Thoracic aorta (tissue), 2 donors: ENCODE measurements around the gene RALGPS2. TPM values are rescaled to one million over a fixed set of nuclear protein-coding genes. Genes with fewer than 3 reads are reported as not detected.
"Not testable (repeated sequence)": the region's sequence is repeated elsewhere in the genome, so short reads cannot be mapped to it uniquely, and the experiment has no call there.

Source experiments
- ATAC-seq: fragments of 150-250 bp; one replicate; pipeline ENCODE4 v1.8.0; 2017; ENCODE audit warnings: low read depth; ENCODE audit not compliant: insufficient number of reproducible peaks, low FRiP score
- DNase-seq: peaks from one replicate; pipeline ENCODE4 v3.0.0-alpha.2; 2020; ENCODE audit warnings: low spot score
- H3K27ac ChIP-seq, 2 donors: fragments of 200-600 bp; sonication (generic); 1 replicate in 1 of 2; 2 replicates in 1 of 2; pipeline ENCODE4 v1.5.1; 2016; ENCODE audit warnings: mild to moderate bottlenecking in 2 of 2, moderate library complexity in 2 of 2
- H3K27me3 ChIP-seq: fragments of 200-600 bp; sonication (generic); replicated peaks from 2 replicates; pipeline ENCODE4 v1.6.0; 2016; ENCODE audit warnings: mild to moderate bottlenecking; ENCODE audit not compliant: insufficient read depth
- H3K36me3 ChIP-seq: fragments of 200-600 bp; sonication (generic); one replicate; pipeline ENCODE4 v1.5.1; 2016
- H3K4me1 ChIP-seq, 2 donors: fragments of 200-600 bp; sonication (generic); 1 replicate in 1 of 2; 2 replicates in 1 of 2; pipeline versions ENCODE4 v1.5.1 to v1.6.0; 2016; ENCODE audit warnings: low read depth in 2 of 2, mild to moderate bottlenecking in 1 of 2; ENCODE audit not compliant: control insufficient read depth in 1 of 2
- H3K4me3 ChIP-seq: fragments of 200-600 bp; sonication (generic); 2 replicates; pipeline ENCODE4 v1.5.1; 2016; ENCODE audit warnings: mild to moderate bottlenecking
- H3K9me3 ChIP-seq: fragments of 200-600 bp; sonication (generic); 2 replicates; pipeline ENCODE4 v1.5.1; 2016
- CTCF ChIP-seq: fragments of 200-600 bp; sonication (generic); IDR thresholded peaks from one replicate; pipeline ENCODE4 v1.5.1; 2019; ENCODE audit warnings: antibody characterized with exemption
- total RNA-seq, 2 donors: library from RNA; depleted of rRNA; stranded (reverse); fragments of >200 nt; gene quantifications; one replicate each; pipeline versions ENCODE4 v1.1.0 to v1.2.3, GENCODE V29; 2016

Gene RALGPS2
- total RNA-seq, 2 donors from 2014 or later = 4.9 to 9.5 TPM

- TF ChIP-seq CTCF = no peak
- Histone ChIP-seq H3K4me3 (no peak overlapping the region), H3K36me3 (no peaks in the 10 kb centered on the region), H3K9me3 (no peaks in the 10 kb centered on the region), H3K4me1 (no peaks in the 10 kb centered on the region), H3K27ac (no peak overlapping the region), H3K27me3 (no peaks in the 10 kb centered on the region)
- no peak for DNase-seq
- ATAC-seq = no peak
Measured at GRCh38 chr1:178749581-178750166, 24.6 kb downstream of the RALGPS2 start.

GRCh38 chr1:178751046-178751445, 26.0 kb downstream of the RALGPS2 start:
- H3K36me3 ChIP-seq = no peaks in the 10 kb centered on the region
- H3K4me3 ChIP-seq = no peak overlapping the region
- ATAC-seq = no peak
- TF ChIP-seq CTCF = no peak
- H3K4me1 ChIP-seq = no peaks in the 10 kb centered on the region
- H3K27me3 ChIP-seq = no peaks in the 10 kb centered on the region
- DNase-seq = no peak
- no peaks in the 10 kb centered on the region for H3K9me3 ChIP-seq
- no peak overlapping the region for H3K27ac ChIP-seq

- DNase-seq = no peak
- no peaks in the 10 kb centered on the region for H3K36me3 ChIP-seq
- no peaks in the 10 kb centered on the region for H3K4me1 ChIP-seq
- no peak overlapping the region for H3K27ac ChIP-seq
- H3K27me3 ChIP-seq = no peaks in the 10 kb centered on the region
- no peak overlapping the region for H3K4me3 ChIP-seq
- no peak for TF ChIP-seq CTCF
- ATAC-seq = no peak
- no peaks in the 10 kb centered on the region for H3K9me3 ChIP-seq
Measured at GRCh38 chr1:178752891-178753290, 27.8 kb downstream of the RALGPS2 start.

- H3K27me3 ChIP-seq, H3K27ac ChIP-seq: not testable (repeated sequence)
Measured at GRCh38 chr1:178754655-178755256, 29.7 kb downstream of the RALGPS2 start.

GRCh38 chr1:178768423-178768822, 43.4 kb downstream of the RALGPS2 start:
- DNase-seq = no peak
- H3K4me1 ChIP-seq = no peaks in the 10 kb centered on the region
- no peak for ATAC-seq
- no peaks in the 10 kb centered on the region for H3K27me3 ChIP-seq
- H3K9me3 ChIP-seq = peaks cover 26% of the 10 kb centered on the region
- H3K36me3 ChIP-seq = no peaks in the 10 kb centered on the region
- H3K27ac ChIP-seq = no peak overlapping the region
- no peak overlapping the region for H3K4me3 ChIP-seq
- peak; percentile 39 for TF ChIP-seq CTCF

More at GRCh38 chr1:178754655-178755256, 29.7 kb downstream of the RALGPS2 start:
- H3K4me3 ChIP-seq, H3K9me3 ChIP-seq, DNase-seq, H3K4me1 ChIP-seq, H3K36me3 ChIP-seq, ATAC-seq: not testable (repeated sequence)

GRCh38 chr1:178772952-178773351, 47.9 kb downstream of the RALGPS2 start:
- Histone ChIP-seq H3K36me3 (no peaks in the 10 kb centered on the region), H3K4me3 (no peak overlapping the region), H3K27me3 (no peaks in the 10 kb centered on the region), H3K4me1 (no peaks in the 10 kb centered on the region), H3K27ac (no peak overlapping the region), H3K9me3 (peaks cover 7% of the 10 kb centered on the region)
- no peak for TF ChIP-seq CTCF
- DNase-seq = no peak
- ATAC-seq = no peak
